Esophagus squamous epithelium (tissue), 5 donors: ENCODE measurements around the gene FHIT. TPM values are rescaled to one million over a fixed set of nuclear protein-coding genes. Genes with fewer than 3 reads are reported as not detected.

Experiments used
- DNase-seq: peaks from one replicate; lab custom pipeline; 2025; lab: John Stamatoyannopoulos, UW
- H3K27ac ChIP-seq, 4 donors: fragments of 200-600 bp; sonication (generic); one replicate each; pipeline ENCODE4 v1.5.1; 2016 to 2019; ENCODE audit warnings: mild to moderate bottlenecking in 1 of 4
- H3K27me3 ChIP-seq, 4 donors: fragments of 200-600 bp; sonication (generic); 1 replicate in 3 of 4; 2 replicates in 1 of 4; pipeline versions ENCODE4 v1.5.1 to v1.6.0; 2017 to 2021; ENCODE audit warnings: antibody characterized with exemption in 1 of 4
- H3K36me3 ChIP-seq, 3 donors: fragments of 200-600 bp; sonication (generic); one replicate each; pipeline ENCODE4 v1.5.1; 2016 to 2019
- H3K4me1 ChIP-seq, 3 donors: fragments of 200-600 bp; sonication (generic); one replicate each; pipeline ENCODE4 v1.5.1; 2017 to 2019
- H3K4me3 ChIP-seq, 4 donors: fragments of 200-600 bp; sonication (generic); 1 replicate in 3 of 4; 2 replicates in 1 of 4; pipeline ENCODE4 v1.5.1; 2016 to 2019; ENCODE audit warnings: mild to moderate bottlenecking in 2 of 4, moderate library complexity in 1 of 4
- H3K9me3 ChIP-seq, 3 donors: fragments of 200-600 bp; sonication (generic); one replicate each; pipeline ENCODE4 v1.5.1; 2016 to 2019
- POLR2A ChIP-seq, 4 donors: fragments of 450-650 bp; IDR thresholded peaks; one replicate each; pipeline ENCODE4 v1.6.1; 2017; ENCODE audit warnings: antibody characterized with exemption in 4 of 4, mild to moderate bottlenecking in 4 of 4, moderate library complexity in 3 of 4
- WGBS, 2 donors: methylation state at CpG; one replicate each; pipeline ENCODE4 v1.1.5; 2018; 5-methylcytosine and 5-hydroxymethylcytosine counted together
- intact Hi-C: fragments of 100-400 bp; cut with DNase I; formaldehyde crosslinking; loops from one replicate; pipeline ENCODE4 v1.15.0; 2022
- total RNA-seq, 4 donors: library from RNA; depleted of rRNA; stranded (reverse); fragments of >200 nt; gene quantifications; one replicate each; pipeline ENCODE4 v1.1.0, GENCODE V29; 2016
- TF ChIP-seq, protein P1 (sequence below), 6 experiments: fragments of 450-650 bp in 4 of 6; fragments of 200-600 bp in 2 of 6; sonication (generic) in 2 of 6; IDR thresholded peaks; one replicate each; pipeline ENCODE4 v1.5.1; 2016 to 2019; ENCODE audit warnings: antibody characterized with exemption in 6 of 6, mild to moderate bottlenecking in 4 of 6, moderate library complexity in 4 of 6
- donor health status: DM: yes; HTN: yes; CAD: no.

Gene FHIT
- total RNA-seq, 4 donors from 2014 or later: 0.64 to 5.7 (median 3.1) TPM

DNA sequence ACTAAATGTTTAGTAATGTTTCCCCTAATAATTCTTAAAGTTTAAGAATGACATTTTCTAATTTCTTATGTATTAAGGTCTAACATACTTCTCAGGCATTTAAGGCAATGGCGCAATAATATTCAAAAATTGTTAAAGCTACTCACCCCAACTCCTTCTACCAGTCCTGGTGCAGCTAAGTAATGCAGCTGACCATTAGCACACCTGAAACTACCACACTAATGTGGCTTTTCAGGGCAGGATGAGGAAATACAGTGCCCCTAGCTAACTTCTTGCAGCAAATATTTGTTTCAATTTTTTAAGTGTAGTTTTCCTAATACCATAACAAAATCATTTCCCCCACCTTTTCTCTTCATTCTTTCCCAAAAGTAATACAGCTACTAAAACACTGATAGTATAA, 827.7 kb downstream of the FHIT start:
- Histone ChIP-seq H3K4me1 (no peaks in the 10 kb centered on the region), H3K9me3 (no peaks in the 10 kb centered on the region), H3K27ac (no peak overlapping the region), H3K27me3 (no peaks in the 10 kb centered on the region), H3K36me3 (no peaks in the 10 kb centered on the region), H3K4me3 (no peak overlapping the region)
- WGBS, 2 donors: 95 to 100% methylated on average over 1 of the region's 1 CpG
- intact Hi-C loops: no loop called here
- TF ChIP-seq, protein P1, sequence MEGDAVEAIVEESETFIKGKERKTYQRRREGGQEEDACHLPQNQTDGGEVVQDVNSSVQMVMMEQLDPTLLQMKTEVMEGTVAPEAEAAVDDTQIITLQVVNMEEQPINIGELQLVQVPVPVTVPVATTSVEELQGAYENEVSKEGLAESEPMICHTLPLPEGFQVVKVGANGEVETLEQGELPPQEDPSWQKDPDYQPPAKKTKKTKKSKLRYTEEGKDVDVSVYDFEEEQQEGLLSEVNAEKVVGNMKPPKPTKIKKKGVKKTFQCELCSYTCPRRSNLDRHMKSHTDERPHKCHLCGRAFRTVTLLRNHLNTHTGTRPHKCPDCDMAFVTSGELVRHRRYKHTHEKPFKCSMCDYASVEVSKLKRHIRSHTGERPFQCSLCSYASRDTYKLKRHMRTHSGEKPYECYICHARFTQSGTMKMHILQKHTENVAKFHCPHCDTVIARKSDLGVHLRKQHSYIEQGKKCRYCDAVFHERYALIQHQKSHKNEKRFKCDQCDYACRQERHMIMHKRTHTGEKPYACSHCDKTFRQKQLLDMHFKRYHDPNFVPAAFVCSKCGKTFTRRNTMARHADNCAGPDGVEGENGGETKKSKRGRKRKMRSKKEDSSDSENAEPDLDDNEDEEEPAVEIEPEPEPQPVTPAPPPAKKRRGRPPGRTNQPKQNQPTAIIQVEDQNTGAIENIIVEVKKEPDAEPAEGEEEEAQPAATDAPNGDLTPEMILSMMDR (IDR thresholded peaks at IDR 0.05): no peak
- TF ChIP-seq POLR2A (IDR thresholded peaks at IDR 0.05): no peak
- no peak for DNase-seq

DNA sequence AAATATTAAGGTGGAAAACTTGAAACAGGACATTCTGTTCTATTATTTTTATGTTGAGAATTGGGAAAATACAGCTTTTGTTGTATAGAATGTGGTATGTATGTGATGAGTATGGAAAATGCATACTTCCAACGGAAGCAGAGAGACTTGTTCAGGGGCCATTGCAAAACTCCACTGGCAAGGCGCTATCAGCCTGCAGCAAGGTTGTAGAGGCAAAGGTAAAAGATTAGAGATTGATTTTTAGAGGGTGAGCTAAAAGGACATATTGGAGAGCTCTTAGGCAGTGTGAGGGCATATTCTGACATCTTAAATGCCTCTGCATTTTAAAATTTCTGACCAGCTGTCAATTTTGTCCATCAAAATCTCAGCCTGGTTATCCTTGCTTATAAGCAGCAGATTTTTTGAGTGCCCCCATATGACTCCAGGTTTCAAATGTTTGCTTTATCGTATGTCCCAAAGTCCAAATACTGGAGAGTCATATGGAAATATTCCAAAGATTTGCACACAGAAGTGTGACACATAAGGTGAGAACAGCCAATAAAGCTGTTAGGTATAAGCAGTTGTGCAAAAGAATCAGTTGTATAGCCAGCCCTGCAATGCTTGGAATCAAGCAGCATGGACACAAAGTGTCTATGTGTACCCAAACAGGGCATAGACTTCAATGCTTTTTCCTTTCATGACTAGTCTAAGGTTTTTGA, 829.4 kb downstream of the FHIT start:
- TF ChIP-seq POLR2A (IDR thresholded peaks at IDR 0.05): no peak
- TF ChIP-seq, protein P1 (IDR thresholded peaks at IDR 0.05): no peak
- WGBS, 2 donors: 92 to 94% methylated on average over 3 of the region's 3 CpGs
- no peak overlapping the region for H3K4me3 ChIP-seq
- no peaks in the 10 kb centered on the region for H3K36me3 ChIP-seq
- intact Hi-C loops: no loop called here
- no peak for DNase-seq
- H3K27me3 ChIP-seq: no peaks in the 10 kb centered on the region
- no peaks in the 10 kb centered on the region for H3K4me1 ChIP-seq
- no peaks in the 10 kb centered on the region for H3K9me3 ChIP-seq
- H3K27ac ChIP-seq: no peak overlapping the region

DNA sequence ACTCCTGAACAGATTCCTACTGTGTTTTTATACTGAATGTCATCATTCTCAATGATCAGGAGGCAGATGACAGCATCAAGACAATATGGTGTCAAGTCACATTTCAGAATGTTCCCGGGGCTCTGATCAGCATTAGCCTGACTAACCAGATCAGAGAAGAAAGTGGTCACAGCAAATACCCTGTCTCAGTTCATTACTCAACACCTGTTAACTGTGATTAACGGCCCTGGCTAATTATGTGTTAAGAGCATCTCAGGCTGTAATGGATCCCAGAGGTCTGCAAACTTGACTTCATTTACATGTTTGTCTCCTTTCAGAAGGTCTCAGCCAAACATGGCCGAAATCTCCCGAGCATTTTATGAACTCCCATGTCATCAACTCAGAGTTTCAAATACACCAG, 833.7 kb downstream of the FHIT start:
- H3K27me3 ChIP-seq: no peaks in the 10 kb centered on the region
- 58 to 77% methylated on average over 4 of the region's 4 CpGs for WGBS, 2 donors
- no peak overlapping the region for H3K27ac ChIP-seq
- no peak for TF ChIP-seq POLR2A (IDR thresholded peaks at IDR 0.05)
- TF ChIP-seq, protein P1 (IDR thresholded peaks at IDR 0.05): no peak
- H3K36me3 ChIP-seq: no peaks in the 10 kb centered on the region
- H3K9me3 ChIP-seq: no peaks in the 10 kb centered on the region
- DNase-seq: no peak
- no peak overlapping the region for H3K4me3 ChIP-seq
- intact Hi-C loops: no loop called here
- H3K4me1 ChIP-seq: no peaks in the 10 kb centered on the region

DNA sequence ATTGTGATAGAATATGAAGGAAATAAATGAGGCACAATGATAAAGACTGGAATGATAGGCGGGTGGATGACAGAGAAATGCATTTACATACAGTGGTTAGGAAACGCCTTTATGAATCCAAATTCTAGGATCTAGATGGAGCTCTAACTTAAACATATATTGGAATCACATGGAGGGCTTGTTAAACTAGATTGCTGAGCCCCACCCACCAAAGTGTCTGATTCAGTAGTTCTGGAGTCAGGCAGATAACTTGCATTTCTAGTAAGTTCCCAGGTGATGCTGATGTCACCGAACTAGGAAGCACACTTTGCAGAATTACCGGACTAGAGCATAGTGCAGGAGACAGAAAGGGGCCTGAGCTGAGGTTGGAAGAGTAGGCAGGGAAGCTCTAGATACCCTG, 837.2 kb downstream of the FHIT start:
- Histone ChIP-seq H3K27me3 (no peaks in the 10 kb centered on the region), H3K27ac (no peak overlapping the region), H3K4me3 (no peak overlapping the region), H3K36me3 (no peaks in the 10 kb centered on the region), H3K9me3 (no peaks in the 10 kb centered on the region), H3K4me1 (no peaks in the 10 kb centered on the region)
- TF ChIP-seq POLR2A (IDR thresholded peaks at IDR 0.05): no peak
- TF ChIP-seq, protein P1 (IDR thresholded peaks at IDR 0.05): no peak
- 80 to 86% methylated on average over 4 of the region's 4 CpGs for WGBS, 2 donors
- intact Hi-C loops: no loop called here
- DNase-seq: no peak

DNA sequence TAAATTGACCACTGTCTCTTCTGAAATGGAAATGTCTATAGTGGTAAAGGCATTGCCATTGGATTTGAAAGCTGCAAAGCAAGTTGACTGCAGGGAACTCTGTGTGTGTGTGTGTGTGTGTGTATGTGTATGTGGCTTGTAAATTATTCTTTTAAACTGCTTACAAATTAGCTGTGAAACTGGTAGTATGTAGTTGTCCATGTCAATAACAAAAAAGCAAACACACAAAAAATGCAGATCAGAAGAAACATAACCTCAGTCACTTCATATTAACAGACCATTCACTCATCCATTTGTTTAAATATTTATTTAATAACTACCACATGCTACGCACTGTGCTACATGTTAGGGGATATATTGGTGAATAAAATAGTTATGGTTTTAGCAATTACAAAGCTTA, 837.7 kb downstream of the FHIT start:
- no peak for TF ChIP-seq POLR2A (IDR thresholded peaks at IDR 0.05)
- TF ChIP-seq, protein P1 (IDR thresholded peaks at IDR 0.05): no peak
- no peak overlapping the region for H3K27ac ChIP-seq
- no peaks in the 10 kb centered on the region for H3K27me3 ChIP-seq
- intact Hi-C loops: no loop called here
- no peak overlapping the region for H3K4me3 ChIP-seq
- no peaks in the 10 kb centered on the region for H3K36me3 ChIP-seq
- no peaks in the 10 kb centered on the region for H3K4me1 ChIP-seq
- 87 to 92% methylated on average over 1 of the region's 1 CpG for WGBS, 2 donors
- no peaks in the 10 kb centered on the region for H3K9me3 ChIP-seq
- no peak for DNase-seq
